Neural cell (in vitro differentiated cells): Measurements from ENCODE around the gene BCL2L15. TPM values are rescaled to one million over a fixed set of nuclear protein-coding genes. Genes with fewer than 3 reads are reported as not detected.

Source experiments
- H2AFZ ChIP-seq: fragments of 200-600, 300-800 bp; sonication (generic), shearing (Covaris generic); 2 replicates; pipeline ENCODE4 v1.6.0; 2014; ENCODE audit warnings: low read depth, mild to moderate bottlenecking, antibody characterized with exemption, low read length, moderate library complexity
- H3F3A ChIP-seq: fragments of 200-600 bp; shearing (Covaris generic); 2 replicates; pipeline ENCODE4 v1.6.1; 2016; ENCODE audit warnings: mild to moderate bottlenecking, moderate library complexity, mixed read lengths, antibody characterized with exemption, low read length; ENCODE audit not compliant: insufficient read depth, poor library complexity, severe bottlenecking
- H3K27ac ChIP-seq: fragments of 200-600, 300-800 bp; sonication (generic), shearing (Covaris generic); 2 replicates; pipeline ENCODE4 v1.5.1; 2014; ENCODE audit warnings: mild to moderate bottlenecking, low read length, moderate library complexity
- H3K27me3 ChIP-seq: fragments of 300-800, 200-600 bp; sonication (generic), shearing (Covaris generic); 2 replicates; pipeline ENCODE4 v1.6.0; 2014; ENCODE audit warnings: mild to moderate bottlenecking, low read depth, low read length, moderate library complexity; ENCODE audit not compliant: insufficient read depth
- H3K36me3 ChIP-seq: fragments of 300-800, 200-600 bp; sonication (generic), shearing (Covaris generic); 2 replicates; pipeline ENCODE4 v1.5.1; 2014; ENCODE audit warnings: mild to moderate bottlenecking, antibody characterized with exemption, low read length, moderate library complexity; ENCODE audit not compliant: insufficient read depth
- H3K4me2 ChIP-seq: fragments of 300-800, 200-600 bp; sonication (generic), shearing (Covaris generic); 2 replicates; pipeline ENCODE4 v1.6.0; 2014; ENCODE audit warnings: mild to moderate bottlenecking, low read length
- H3K4me3 ChIP-seq: fragments of 300-800, 200-600 bp; sonication (generic), shearing (Covaris generic); 2 replicates; pipeline ENCODE4 v1.5.1; 2014; ENCODE audit warnings: mild to moderate bottlenecking, low read length, moderate library complexity
- H3K79me2 ChIP-seq: fragments of 200-600 bp; shearing (Covaris generic); replicated peaks from 2 replicates; pipeline ENCODE4 v1.6.0; 2014; ENCODE audit warnings: mild to moderate bottlenecking, low read length, moderate library complexity; ENCODE audit not compliant: insufficient read depth
- H3K9ac ChIP-seq: fragments of 300-800, 200-600 bp; sonication (generic), shearing (Covaris generic); 2 replicates; pipeline ENCODE4 v1.6.1; 2016; ENCODE audit warnings: mild to moderate bottlenecking, low read length, mixed read lengths
- H3K9me2 ChIP-seq: fragments of 200-600 bp; shearing (Covaris generic); 2 replicates; pipeline ENCODE4 v1.6.1; 2016; ENCODE audit warnings: mild to moderate bottlenecking, low read length, mixed read lengths; ENCODE audit not compliant: insufficient read depth
- H3K9me3 ChIP-seq: fragments of 200-600, 300-800 bp; sonication (generic), shearing (Covaris generic); 2 replicates; pipeline ENCODE4 v1.6.1; 2016; ENCODE audit warnings: mild to moderate bottlenecking, mixed run types, low read length, moderate library complexity, mixed read lengths
- H4K20me1 ChIP-seq: fragments of 200-600 bp; shearing (Covaris generic); 2 replicates; pipeline ENCODE4 v1.6.1; 2016; ENCODE audit warnings: mild to moderate bottlenecking, mixed run types; ENCODE audit not compliant: insufficient read depth
- CTCF ChIP-seq: fragments of 450-650 bp; IDR thresholded peaks from 2 replicates; pipeline ENCODE4 v1.5.1; 2014; ENCODE audit warnings: antibody characterized with exemption, mild to moderate bottlenecking, moderate library complexity; ENCODE audit not compliant: poor library complexity, severe bottlenecking
- EZH2 ChIP-seq: fragments of 200-600, 300-800 bp; shearing (Covaris generic), sonication (generic); IDR thresholded peaks from 2 replicates; pipeline ENCODE4 v1.6.1; 2014; ENCODE audit warnings: antibody characterized with exemption, low read length, borderline replicate concordance, mild to moderate bottlenecking; ENCODE audit not compliant: insufficient read depth, poor library complexity, severe bottlenecking
- POLR2AphosphoS5 ChIP-seq: IDR thresholded peaks from 2 replicates; pipeline ENCODE4 v1.6.1; 2012
- RAD21 ChIP-seq: fragments of 450-650 bp; conservative IDR thresholded peaks from 2 replicates; pipeline ENCODE4 v1.6.1; 2014; ENCODE audit warnings: antibody characterized with exemption, mild to moderate bottlenecking, moderate library complexity
- SMC3 ChIP-seq: fragments of 450-650 bp; conservative IDR thresholded peaks from 2 replicates; pipeline ENCODE4 v1.6.1; 2014; ENCODE audit warnings: antibody characterized with exemption, mild to moderate bottlenecking, moderate library complexity; ENCODE audit not compliant: poor library complexity
- TAF1 ChIP-seq: IDR thresholded peaks from 2 replicates; pipeline ENCODE4 v1.6.1; 2012; ENCODE audit warnings: low read depth
- polyA plus RNA-seq: library from polyadenylated mRNA; depleted of rRNA; stranded (reverse); fragments of >200 nt; gene quantifications from 2 replicates; pipeline ENCODE4 v1.2.3, GENCODE V29; 2014

The BCL2L15 gene
- polyA plus RNA-seq, 1 donor from 2014 or later, result 4.7 TPM

DNA sequence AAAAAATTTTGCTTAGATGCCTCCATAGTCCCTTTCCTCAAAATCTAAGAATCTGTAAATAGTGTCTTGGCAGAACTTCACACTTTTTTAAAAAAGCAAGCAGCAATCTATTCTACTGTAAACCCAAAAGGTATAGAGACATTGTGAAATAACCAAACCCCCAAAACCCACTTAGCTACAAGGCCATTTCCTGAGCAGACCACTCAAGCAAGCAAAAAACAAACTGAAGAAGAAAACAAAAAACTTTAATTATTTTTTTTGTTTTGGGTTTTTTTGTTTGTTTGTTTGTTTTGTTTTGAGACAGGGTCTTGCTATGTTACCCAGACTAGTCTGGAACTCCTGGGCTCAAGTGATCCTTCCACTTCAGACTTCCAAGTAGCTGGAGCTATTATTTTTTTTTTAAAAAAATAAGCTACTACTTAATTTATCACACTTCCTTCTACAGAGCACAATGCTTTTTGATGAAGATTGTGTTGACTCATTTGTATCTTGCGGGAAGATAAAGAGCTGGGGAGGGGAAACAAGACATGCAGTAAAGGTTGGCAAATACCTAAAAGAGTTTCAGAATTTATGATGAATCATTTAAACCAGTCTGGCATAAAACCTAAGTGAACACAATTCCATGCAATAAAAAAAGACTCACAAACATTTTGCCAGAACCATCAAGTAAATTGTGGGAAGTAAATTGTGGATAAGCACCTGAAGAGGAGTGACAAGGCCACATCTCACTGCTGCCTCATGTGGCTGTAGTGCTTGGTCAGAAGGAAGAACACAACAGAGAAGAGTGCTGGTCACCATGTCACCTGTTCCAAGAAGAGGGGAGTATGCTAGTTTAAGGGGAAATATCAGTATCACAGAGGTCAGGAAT is 13.1 kb downstream of the BCL2L15 start:
- no peak overlapping the region for H3K4me2 ChIP-seq
- H3K9ac ChIP-seq, result no peak overlapping the region
- no peaks in the 10 kb centered on the region for H4K20me1 ChIP-seq
- H3K4me3 ChIP-seq, result no peak overlapping the region
- H3K79me2 ChIP-seq, result no peaks in the 10 kb centered on the region
- no peaks in the 10 kb centered on the region for H3F3A ChIP-seq
- no peaks in the 10 kb centered on the region for H3K9me3 ChIP-seq
- H2AFZ ChIP-seq, result no peak overlapping the region
- H3K27ac ChIP-seq, result no peak overlapping the region
- H3K36me3 ChIP-seq, result no peaks in the 10 kb centered on the region
- no peaks in the 10 kb centered on the region for H3K27me3 ChIP-seq
- H3K9me2 ChIP-seq, result no peaks in the 10 kb centered on the region
- no peak for TF ChIP-seq EZH2
- no peak for TF ChIP-seq TAF1

GRCh38 chr1:113872219-113872935 is 15.0 kb downstream of the BCL2L15 start:
- Histone ChIP-seq H3K36me3 (no peaks in the 10 kb centered on the region), H3K4me3 (no peak overlapping the region)
- TF ChIP-seq RAD21 (no peak), TAF1 (no peak), SMC3 (no peak), CTCF (no peak), POLR2AphosphoS5 (no peak)

DNA sequence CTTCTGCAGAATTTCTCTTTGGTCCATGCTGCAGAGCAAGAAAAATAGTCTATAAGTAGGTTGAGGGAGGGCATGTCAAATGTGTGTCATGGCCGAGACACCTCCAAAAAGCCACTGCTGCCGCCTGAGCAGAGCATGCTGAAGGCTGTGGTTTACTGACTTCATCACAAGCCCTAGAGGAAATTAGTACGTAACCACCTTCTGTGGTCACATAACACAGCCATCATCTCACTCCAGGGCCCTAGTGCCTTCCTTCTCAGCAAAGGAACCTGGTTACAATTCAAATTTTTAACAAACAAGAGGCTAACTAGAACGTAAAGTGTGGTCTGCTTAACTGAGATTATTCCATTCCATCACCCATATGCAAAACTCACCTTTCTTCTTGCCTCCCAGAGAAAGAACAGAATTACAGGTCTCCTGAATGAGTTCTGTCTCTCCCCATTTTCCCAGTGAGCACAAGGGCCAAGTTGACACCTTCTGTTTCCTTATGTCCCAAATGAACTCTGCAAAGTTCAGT is 15.7 kb downstream of the BCL2L15 start, which contains the start of gene PTPN22:
Gene PTPN22, minus strand, starts transcription at position 116 of the 517 bp plus-strand sequence.
- no peak for TF ChIP-seq POLR2AphosphoS5
- Histone ChIP-seq H3K4me3 (no peak within 1 kb of the TSS), H3K27me3 (no peaks in the 10 kb centered on the region), H2AFZ (no peak within 1 kb of the TSS), H3K9me2 (no peaks in the 10 kb centered on the region), H4K20me1 (no peaks in the 10 kb centered on the region), H3K27ac (no peak within 1 kb of the TSS), H3K9me3 (no peaks in the 10 kb centered on the region), H3F3A (no peaks in the 10 kb centered on the region), H3K9ac (no peak within 1 kb of the TSS), H3K4me2 (no peak within 1 kb of the TSS), H3K36me3 (no peaks in the 10 kb centered on the region), H3K79me2 (no peaks in the 10 kb centered on the region)

More at GRCh38 chr1:113872219-113872935, 15.0 kb downstream of the BCL2L15 start:
- Histone ChIP-seq H2AFZ (no peak overlapping the region), H3K9me2 (no peaks in the 10 kb centered on the region), H3K27ac (no peak overlapping the region), H3F3A (no peaks in the 10 kb centered on the region), H3K27me3 (no peaks in the 10 kb centered on the region), H3K4me2 (no peak overlapping the region), H3K9me3 (no peaks in the 10 kb centered on the region), H3K79me2 (no peaks in the 10 kb centered on the region), H3K9ac (no peak overlapping the region), H4K20me1 (no peaks in the 10 kb centered on the region)
